GM19463 (cell line): Measurements from ENCODE around the gene SNX11.

Experiments
- ATAC-seq: cut with Tn5 transposase; IDR thresholded peaks from one replicate; pipeline ENCODE4 v1.9.1; 2021; ENCODE audit warnings: mild to moderate bottlenecking, moderate library complexity; ENCODE audit not compliant: unreplicated experiment

Gene SNX11

GRCh38 chr17:48095611-48096010, 12.0 kb upstream of the SNX11 start:
- no peak for ATAC-seq

GRCh38 chr17:48100160-48100559, 7.4 kb upstream of the SNX11 start:
- ATAC-seq = no peak

- no peak for ATAC-seq
Measured at GRCh38 chr17:48100591-48101011, 7.0 kb upstream of the SNX11 start.

- ATAC-seq = peak; percentile 90
Measured at GRCh38 chr17:48101012-48101720, 6.4 kb upstream of the SNX11 start, which contains the start of gene CBX1. Gene CBX1, minus strand, starts transcription at chr17:48101478. Its CDS starts 24,474 bp downstream, at chr17:48077004.

- ATAC-seq = no peak
Measured at GRCh38 chr17:48102043-48102750, 5.4 kb upstream of the SNX11 start.

- no peak for ATAC-seq
Measured at GRCh38 chr17:48102798-48103715, 4.5 kb upstream of the SNX11 start.

- no peak for ATAC-seq
Measured at GRCh38 chr17:48104440-48104839, 3.1 kb upstream of the SNX11 start.

- ATAC-seq = no peak
Measured at GRCh38 chr17:48106802-48107136, 797 bp upstream of the SNX11 start.

- no peak for ATAC-seq
Measured at GRCh38 chr17:48110761-48111160, 3.2 kb downstream of the SNX11 start.

GRCh38 chr17:48111937-48112241, 4.3 kb downstream of the SNX11 start:
- no peak for ATAC-seq

- no peak for ATAC-seq
Measured at GRCh38 chr17:48113201-48113676, 5.7 kb downstream of the SNX11 start.

- ATAC-seq = no peak
Measured at GRCh38 chr17:48121923-48122664, 14.5 kb downstream of the SNX11 start.

- no peak for ATAC-seq
Measured at GRCh38 chr17:48122665-48123045, 15.1 kb downstream of the SNX11 start.

- no peak for ATAC-seq
Measured at GRCh38 chr17:48123111-48123510, 15.5 kb downstream of the SNX11 start.

GRCh38 chr17:48123776-48124388, 16.3 kb downstream of the SNX11 start:
- ATAC-seq = no peak

GRCh38 chr17:48125829-48126531, 18.4 kb downstream of the SNX11 start:
- no peak for ATAC-seq

GRCh38 chr17:48126532-48126850, 18.9 kb downstream of the SNX11 start:
- ATAC-seq = no peak

- no peak for ATAC-seq
Measured at GRCh38 chr17:48127371-48128051, 19.9 kb downstream of the SNX11 start.

- no peak for ATAC-seq
Measured at GRCh38 chr17:48128400-48128799, 20.8 kb downstream of the SNX11 start.
